NCI-H524 treated with DMSO at 0.1 percent for 48 hours (cell line): ENCODE results near the gene KRT72.
"Not testable (repeated sequence)": the region's sequence is repeated elsewhere in the genome, so short reads cannot be mapped to it uniquely, and the experiment has no call there.

ENCODE experiments used
- DNase-seq: peaks from one replicate; lab custom pipeline; 2025; lab: John Stamatoyannopoulos, UW

The KRT72 gene

GRCh38 chr12:52606581-52607218 lies 5.4 kb upstream of the KRT72 start:
- no peak for DNase-seq

GRCh38 chr12:52606096-52606495 lies 4.8 kb upstream of the KRT72 start:
- DNase-seq, result no peak

DNA sequence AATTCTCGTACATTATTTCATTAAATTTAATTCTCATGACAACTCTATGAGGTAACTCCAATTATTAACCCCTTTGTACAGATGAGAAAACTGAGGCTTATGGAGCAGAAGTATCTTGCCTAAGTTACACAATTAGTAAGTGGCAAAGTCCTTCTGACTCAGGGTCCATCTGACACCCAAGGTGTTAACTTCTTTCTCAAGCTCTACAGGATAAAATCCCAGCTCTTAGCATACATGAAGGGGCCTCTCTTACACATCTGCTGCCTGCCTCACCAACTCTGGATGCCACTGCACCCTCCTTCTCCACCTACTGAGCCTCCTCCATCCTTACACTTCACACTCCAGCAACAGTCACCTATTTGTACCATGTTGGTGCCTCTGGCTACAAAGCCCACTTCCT lies 4.3 kb upstream of the KRT72 start:
- no peak for DNase-seq

GRCh38 chr12:52604859-52605258 lies 3.6 kb upstream of the KRT72 start:
- DNase-seq, result no peak

GRCh38 chr12:52603314-52603713 lies 2.1 kb upstream of the KRT72 start:
- DNase-seq, result no peak

DNA sequence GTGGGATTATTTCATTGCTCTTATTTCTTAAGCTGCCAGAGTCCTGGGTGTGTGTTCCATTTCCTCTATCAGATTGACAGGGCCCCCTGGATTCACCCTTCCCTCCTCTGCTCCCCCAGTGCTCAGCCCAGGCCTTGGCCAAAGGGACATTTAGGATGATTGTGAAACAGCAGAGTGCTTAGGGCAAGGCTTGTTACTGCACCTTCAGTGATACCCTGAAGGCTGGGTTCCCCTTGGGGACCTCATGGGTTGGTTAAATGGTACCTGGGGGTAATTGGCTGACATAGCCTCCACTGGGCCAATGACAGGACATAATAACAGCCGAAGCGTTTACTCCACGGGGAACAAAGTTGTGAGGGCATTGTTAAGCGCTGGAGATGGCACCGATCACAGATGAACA lies 1.3 kb upstream of the KRT72 start:
- DNase-seq, result no peak

- DNase-seq, result no peak
These were observed 408 bp upstream of the KRT72 start for GRCh38 chr12:52601671-52602070.

DNA sequence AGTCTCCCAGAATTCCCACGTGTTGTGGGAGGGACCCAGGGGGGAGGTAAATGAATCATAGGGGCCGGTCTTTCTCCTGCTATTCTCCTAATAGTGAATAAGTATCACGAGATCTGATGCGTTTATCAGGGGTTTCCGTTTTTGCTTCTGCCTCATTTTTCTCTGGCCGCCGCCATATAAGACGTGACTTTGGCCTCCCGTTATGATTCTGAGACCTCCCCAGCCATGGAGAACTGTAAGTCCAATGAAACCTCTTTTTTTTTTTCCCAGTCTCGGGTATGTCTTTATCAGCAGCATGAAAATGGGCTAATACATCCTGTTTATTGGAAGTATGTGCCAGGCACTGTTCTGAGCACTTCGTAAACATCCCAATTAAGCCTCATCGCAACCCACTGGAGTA lies 788 bp downstream of the KRT72 start:
- DNase-seq, result no peak

GRCh38 chr12:52600071-52600470 lies 1.2 kb downstream of the KRT72 start:
- DNase-seq, result no peak

DNA sequence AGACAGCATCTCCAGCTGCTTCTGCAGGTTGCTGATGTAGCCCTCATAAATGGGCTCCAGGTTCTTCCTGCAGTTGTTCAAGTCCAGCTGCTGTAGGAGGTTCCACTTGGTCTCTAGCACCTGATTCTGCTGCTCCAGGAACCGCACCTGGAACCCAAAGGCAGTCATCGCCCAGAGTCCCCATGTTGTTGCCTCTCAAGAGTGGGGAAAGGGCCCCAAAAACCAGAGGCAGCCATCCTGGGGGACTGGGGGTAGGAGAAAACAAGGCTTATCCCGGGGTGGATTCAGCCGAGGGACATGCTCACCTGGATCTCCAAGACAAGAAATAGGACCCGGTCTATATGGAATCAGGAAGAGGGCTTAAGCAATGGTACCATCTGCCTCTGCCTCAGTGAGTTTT lies 2.3 kb downstream of the KRT72 start:
- no peak for DNase-seq

GRCh38 chr12:52594237-52594636 lies 7.0 kb downstream of the KRT72 start:
- DNase-seq, result not testable (repeated sequence)

DNA sequence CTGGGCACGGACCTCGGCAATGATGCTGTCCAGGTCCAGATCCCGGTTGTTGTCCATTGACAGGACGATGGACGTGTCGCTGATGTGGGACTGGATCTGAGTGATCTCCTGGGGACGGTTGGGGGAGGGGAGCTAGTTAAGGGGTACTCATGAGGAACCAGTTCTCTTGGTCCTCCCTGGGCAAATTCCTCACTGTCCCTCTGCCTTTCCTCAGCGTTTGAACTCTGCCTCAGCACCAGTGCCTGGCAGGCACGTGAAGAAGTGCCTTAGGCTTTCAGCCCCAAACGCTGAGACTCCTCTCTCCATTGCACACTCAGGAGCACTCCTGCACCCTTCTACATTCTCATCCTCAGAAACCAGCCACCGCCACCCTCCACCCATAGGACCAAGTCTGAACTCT lies 9.7 kb downstream of the KRT72 start:
- DNase-seq, result no peak

DNA sequence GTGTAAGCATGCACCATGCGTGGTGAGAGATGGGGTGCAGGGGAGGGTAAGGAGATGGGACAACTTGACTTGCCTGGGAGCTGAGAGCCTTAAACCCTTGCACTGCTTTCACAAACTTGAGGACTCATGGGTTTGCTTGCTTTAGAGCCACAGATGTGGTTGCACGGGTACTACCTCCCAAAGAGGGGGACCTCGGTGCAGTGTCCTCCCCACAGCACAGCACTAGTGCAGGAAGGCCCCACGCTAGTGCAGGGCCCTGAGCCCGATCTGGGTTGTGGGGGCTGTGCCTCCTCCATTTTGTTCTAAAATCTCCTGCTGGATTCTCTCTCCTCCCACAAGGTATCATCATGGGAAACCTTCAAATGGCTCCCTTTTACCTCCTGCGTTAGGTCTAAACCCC lies 11.2 kb downstream of the KRT72 start:
- no peak for DNase-seq

- no peak for DNase-seq
These were observed 13.7 kb downstream of the KRT72 start for GRCh38 chr12:52587563-52587962.

GRCh38 chr12:52585946-52586345 lies 15.3 kb downstream of the KRT72 start:
- DNase-seq, result no peak

DNA sequence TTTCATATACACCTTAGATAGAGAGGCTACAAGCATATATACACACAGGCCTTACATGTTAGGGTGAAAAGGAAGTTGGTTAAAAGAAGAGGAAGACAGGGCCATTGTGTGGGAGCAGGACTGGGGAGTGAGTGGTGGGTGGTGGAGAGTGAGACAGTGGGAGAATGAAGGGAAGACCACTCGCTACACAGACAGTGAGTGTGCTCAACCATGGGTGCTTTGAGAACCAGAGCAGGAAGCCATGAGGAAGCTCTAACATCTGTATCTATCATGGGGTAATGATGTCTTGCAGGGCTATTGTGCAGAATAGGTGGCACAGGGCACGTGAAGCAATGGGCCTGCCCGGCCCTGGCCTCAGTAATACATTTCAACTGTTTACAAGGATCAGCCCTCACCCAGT lies 16.2 kb downstream of the KRT72 start:
- no peak for DNase-seq

GRCh38 chr12:52584156-52584682 lies 17.0 kb downstream of the KRT72 start:
- no peak for DNase-seq

- peak; percentile 25 for DNase-seq
These were observed 18.2 kb downstream of the KRT72 start for GRCh38 chr12:52582971-52583456.

GRCh38 chr12:52582486-52582885 lies 18.8 kb downstream of the KRT72 start:
- peak; percentile 12 for DNase-seq

DNA sequence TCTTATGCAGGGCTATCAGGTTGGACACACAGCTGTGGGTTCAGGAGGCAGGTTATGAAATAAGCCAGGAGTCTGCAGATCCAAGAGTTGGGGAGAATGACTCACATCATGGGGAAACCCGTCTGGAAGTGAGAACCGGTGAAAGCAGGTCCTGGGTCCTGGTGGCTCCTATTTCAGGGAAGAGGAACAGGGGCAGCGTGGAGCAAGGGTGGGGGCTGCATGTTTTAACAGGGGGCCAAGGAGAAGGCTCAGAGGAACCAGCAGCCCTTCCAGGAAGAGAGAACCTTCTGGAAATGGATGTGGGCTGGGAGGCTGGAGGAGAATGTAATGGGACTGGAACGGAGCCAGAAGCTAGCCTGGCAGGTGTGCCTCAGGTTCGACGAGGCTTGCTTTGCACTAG lies 19.8 kb downstream of the KRT72 start:
- DNase-seq, result no peak

DNA sequence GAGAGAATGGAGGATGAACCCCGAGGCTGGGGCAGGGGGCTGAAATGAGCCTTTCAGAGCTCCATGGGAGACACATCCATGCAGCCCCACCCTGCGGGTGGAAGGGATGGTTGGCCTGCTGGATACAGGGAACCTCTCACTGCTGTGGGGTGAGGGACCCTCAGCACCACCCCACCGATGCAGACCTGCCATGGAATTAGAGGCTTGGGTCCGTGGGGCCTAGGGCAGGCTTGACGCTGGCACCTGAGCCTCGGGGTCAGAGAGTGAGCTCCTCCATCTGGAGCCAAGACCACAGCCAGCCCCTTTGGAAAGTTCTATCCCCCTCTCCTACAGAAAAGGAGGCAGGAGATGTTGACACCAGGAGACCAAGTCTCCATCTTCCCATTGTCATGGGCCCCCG lies 20.2 kb downstream of the KRT72 start:
- no peak for DNase-seq

- DNase-seq, result no peak
These were observed 20.8 kb downstream of the KRT72 start for GRCh38 chr12:52580496-52580895.

DNA sequence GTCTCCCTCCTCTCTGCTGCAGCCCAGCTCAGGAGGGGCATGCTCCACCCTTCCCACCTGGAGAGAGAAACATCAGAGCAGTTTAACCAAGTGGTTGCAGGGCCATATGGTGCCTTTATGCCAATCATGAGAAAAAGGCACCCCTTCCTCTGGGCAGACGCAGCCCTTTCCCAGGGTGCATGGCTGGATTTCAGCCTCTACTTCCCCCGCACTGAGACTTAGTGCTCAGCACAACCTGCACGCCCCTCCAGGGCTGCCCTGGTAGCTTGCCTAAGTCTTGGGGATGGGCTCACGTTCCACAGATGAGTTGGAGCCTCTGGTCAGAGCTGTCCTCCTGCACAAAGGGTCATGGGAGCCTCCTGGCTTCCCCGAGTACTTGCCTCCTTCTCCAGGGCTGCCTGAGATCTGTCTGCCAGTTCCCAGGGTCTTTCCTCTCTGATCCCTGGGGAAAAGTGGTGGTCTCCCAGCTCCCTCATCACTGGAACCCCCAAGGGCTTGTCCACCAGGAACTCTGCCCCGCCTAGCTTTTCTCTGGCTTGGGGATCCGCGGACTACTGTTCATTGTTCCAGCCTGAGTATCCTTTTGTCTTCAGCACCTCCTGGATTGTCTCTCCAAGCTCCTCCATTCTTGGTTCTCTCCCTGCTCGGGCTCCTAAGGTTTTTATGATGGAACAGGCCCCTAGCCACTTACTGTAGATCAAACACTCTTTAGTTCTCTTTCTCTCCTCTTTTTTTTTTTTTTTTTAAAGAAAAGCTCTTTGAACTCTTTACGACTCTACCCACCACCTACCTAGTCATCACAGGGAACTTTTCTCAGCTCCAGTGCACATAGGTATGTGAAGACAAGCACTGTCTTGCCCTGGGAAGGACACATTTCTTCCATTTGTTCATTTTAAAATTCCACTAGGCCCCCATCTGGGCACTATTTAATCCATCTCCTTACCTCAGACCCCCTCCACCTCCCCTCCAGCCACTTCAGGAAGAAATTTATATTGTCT lies 21.5 kb downstream of the KRT72 start:
- DNase-seq, result no peak
